ENCODE results near the gene SNX8. TPM values are rescaled to one million over a fixed set of nuclear protein-coding genes. Genes with fewer than 3 reads are reported as not detected.

SNX8 gene
- total RNA-seq, 1 donor from 2014 or later: 8.3 TPM

GRCh38 chr7:2202361-2202761 is 111.9 kb downstream of the SNX8 start:
- intact Hi-C loops (cut with DNase I): no loop called here
- H3K36me3 ChIP-seq: peaks cover 0 to 15% of the 10 kb centered on the region in 2 donors
- TF ChIP-seq POLR2A (IDR thresholded peaks at IDR 0.05) (no peak), POLR2AphosphoS5 (IDR thresholded peaks at IDR 0.05; ENCODE audit: insufficient read depth in 1 of 2, low read depth in 1 of 2) (no peak), CTCF (IDR thresholded peaks at IDR 0.05) (no peak)
- DNase-seq (ENCODE audit: extremely low spot score in 2 of 2): no peak
- no peaks in the 10 kb centered on the region for H3K9me3 ChIP-seq
- no peaks in the 10 kb centered on the region for H3K27me3 ChIP-seq
- H3K4me3 ChIP-seq: no peak overlapping the region
- no peaks in the 10 kb centered on the region for H3K4me1 ChIP-seq
- no peak overlapping the region for H3K27ac ChIP-seq

Small RNA genes within 50 kb of the gene (microRNA-seq; reads per million reads assigned to microRNA genes)
- not detected for gene MIR6836 (ENCODE audit: borderline number of aligned reads, borderline replicate concordance)

Other genes starting within 250 kb of the SNX8 start
- 62.4 TPM for gene MAD1L1, start 81.5 kb downstream of the SNX8 start, total RNA-seq
- gene MRM2, start 72.2 kb downstream of the SNX8 start, total RNA-seq: 8.3 TPM
- gene NUDT1, start 72.2 kb downstream of the SNX8 start, total RNA-seq: 19.4 TPM
- 90.8 TPM for gene EIF3B, start 40.4 kb upstream of the SNX8 start, total RNA-seq
- 26.3 TPM for gene CHST12, start 89.2 kb upstream of the SNX8 start, total RNA-seq
- not detected for gene GRIFIN, start 162.0 kb upstream of the SNX8 start, total RNA-seq
- gene LFNG, start 205.3 kb upstream of the SNX8 start, total RNA-seq: 36.8 TPM
- gene BRAT1, start 241.1 kb upstream of the SNX8 start, total RNA-seq: 66.0 TPM
- 5.2 TPM for gene IQCE, start 244.5 kb upstream of the SNX8 start, total RNA-seq

Data from vagina (tissue), 2 donors.